Muscle layer of duodenum (tissue), 2 donors: ENCODE measurements around the gene MEGF6.

Source experiments
- H3K27ac ChIP-seq: one replicate; pipeline ENCODE4 v1.7.0; 2013; ENCODE audit warnings: mild to moderate bottlenecking, low read length
- H3K27me3 ChIP-seq: one replicate; pipeline ENCODE4 v1.7.0; 2013; ENCODE audit warnings: low read depth, mild to moderate bottlenecking, control low read depth, low read length
- H3K36me3 ChIP-seq, 2 donors: one replicate each; pipeline ENCODE4 v1.7.0; 2013; ENCODE audit warnings: low read length in 2 of 2, control low read depth in 1 of 2, mild to moderate bottlenecking in 1 of 2; ENCODE audit not compliant: insufficient read depth in 2 of 2, control insufficient read depth in 1 of 2
- H3K4me1 ChIP-seq, 2 donors: one replicate each; pipeline ENCODE4 v1.7.0; 2013; ENCODE audit warnings: low read length in 2 of 2, mild to moderate bottlenecking in 2 of 2, control low read depth in 1 of 2, moderate library complexity in 1 of 2; ENCODE audit not compliant: insufficient read depth in 2 of 2, control insufficient read depth in 1 of 2
- H3K4me3 ChIP-seq, 2 donors: one replicate each; pipeline ENCODE4 v1.7.0; 2013; ENCODE audit warnings: low read length in 2 of 2, low read depth in 1 of 2, mild to moderate bottlenecking in 1 of 2
- H3K9me3 ChIP-seq, 2 donors: one replicate each; pipeline ENCODE4 v1.7.0; 2013; ENCODE audit warnings: low read length in 2 of 2, control low read depth in 1 of 2, mild to moderate bottlenecking in 1 of 2; ENCODE audit not compliant: control insufficient read depth in 1 of 2
- donor health status: healthy.

The MEGF6 gene

DNA sequence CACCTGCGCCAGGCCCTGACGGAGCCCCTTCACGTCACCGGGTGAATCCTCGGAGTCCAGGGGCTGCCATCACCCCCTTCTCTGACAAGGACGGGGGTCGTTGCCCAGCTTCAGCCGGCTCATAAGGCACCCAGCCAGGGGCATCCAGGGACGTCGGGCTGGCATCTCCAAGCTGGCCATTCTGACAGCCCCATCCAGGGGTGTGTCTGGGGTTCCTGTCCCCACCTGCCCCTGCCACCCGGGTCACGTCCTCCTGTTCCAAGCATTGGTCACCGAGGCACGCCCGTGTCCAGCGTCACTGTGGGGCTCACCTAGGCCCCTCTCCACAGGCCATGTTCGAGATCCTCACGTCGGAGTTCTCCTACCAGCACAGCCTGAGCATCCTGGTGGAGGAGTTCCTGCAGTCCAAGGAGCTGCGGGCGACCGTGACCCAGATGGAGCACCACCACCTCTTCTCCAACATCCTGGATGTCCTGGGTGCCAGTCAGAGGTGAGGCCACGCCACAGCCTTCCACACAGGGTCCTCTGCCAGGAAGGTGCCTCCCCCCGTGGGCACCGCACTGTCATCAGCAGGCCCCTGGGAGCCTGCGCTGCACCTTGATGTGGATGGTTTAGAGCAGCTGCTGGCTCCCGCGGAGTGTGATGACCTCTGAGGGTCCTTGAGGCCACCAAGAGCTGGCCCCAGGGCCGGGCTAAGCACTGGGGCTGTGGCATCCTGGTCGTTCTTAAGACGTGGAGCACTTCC, 142.0 kb downstream of the MEGF6 start:
- H3K27ac ChIP-seq: no peak overlapping the region

DNA sequence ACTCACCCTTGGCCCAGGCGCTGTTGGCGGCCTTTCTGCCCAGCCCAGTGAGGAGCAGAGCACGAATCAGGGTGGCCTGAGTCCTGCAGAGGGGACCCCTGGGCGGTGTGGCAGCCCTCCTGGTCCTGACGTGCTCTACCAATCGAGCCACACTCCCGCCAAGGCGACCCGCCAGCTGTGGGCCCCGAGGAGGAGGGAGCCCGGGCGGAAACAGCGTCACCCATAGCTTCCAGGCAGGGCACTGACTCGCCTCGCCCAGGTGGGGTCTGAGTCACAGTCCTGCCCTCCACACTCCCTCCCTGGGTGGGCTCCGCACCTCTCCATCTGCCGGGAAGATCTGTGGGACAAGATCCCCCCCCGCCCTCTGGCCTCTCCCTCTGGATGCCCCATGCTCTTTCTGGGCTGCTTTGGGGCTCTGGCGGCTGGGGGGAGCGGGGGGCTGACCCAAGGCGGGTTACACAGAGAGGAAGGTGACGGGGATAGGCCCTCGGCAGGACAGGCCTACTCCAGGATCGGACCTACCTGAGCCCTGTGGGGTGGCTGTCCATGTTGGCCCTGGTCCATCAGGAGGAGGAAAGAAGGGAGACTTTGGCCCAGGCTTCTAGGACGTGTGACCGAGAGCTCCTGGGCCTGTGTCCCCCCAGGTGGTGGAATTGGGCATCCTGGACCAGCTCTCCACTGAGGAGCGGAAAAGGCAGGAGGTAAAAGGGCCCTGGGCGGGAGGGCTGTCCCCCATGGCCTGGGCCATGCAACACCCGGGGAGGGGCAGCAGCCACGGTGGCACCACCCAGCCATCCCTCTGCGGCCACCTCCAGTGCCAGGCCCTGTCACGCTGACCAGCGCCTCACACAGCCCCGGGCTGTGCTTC, 142.8 kb downstream of the MEGF6 start:
- Histone ChIP-seq H3K36me3 (no peaks in the 10 kb centered on the region), H3K9me3 (no peaks in the 10 kb centered on the region), H3K4me3 (no peak overlapping the region), H3K27me3 (no peaks in the 10 kb centered on the region), H3K4me1 (peaks cover 0 to 7% of the 10 kb centered on the region in 2 donors), H3K27ac (no peak overlapping the region)

More for the DNA sequence above, 142.0 kb downstream of the MEGF6 start:
- Histone ChIP-seq H3K4me1 (peaks cover 0 to 7% of the 10 kb centered on the region in 2 donors), H3K9me3 (no peaks in the 10 kb centered on the region), H3K27me3 (no peaks in the 10 kb centered on the region), H3K4me3 (no peak overlapping the region), H3K36me3 (peaks cover 0 to 3% of the 10 kb centered on the region in 2 donors)

DNA sequence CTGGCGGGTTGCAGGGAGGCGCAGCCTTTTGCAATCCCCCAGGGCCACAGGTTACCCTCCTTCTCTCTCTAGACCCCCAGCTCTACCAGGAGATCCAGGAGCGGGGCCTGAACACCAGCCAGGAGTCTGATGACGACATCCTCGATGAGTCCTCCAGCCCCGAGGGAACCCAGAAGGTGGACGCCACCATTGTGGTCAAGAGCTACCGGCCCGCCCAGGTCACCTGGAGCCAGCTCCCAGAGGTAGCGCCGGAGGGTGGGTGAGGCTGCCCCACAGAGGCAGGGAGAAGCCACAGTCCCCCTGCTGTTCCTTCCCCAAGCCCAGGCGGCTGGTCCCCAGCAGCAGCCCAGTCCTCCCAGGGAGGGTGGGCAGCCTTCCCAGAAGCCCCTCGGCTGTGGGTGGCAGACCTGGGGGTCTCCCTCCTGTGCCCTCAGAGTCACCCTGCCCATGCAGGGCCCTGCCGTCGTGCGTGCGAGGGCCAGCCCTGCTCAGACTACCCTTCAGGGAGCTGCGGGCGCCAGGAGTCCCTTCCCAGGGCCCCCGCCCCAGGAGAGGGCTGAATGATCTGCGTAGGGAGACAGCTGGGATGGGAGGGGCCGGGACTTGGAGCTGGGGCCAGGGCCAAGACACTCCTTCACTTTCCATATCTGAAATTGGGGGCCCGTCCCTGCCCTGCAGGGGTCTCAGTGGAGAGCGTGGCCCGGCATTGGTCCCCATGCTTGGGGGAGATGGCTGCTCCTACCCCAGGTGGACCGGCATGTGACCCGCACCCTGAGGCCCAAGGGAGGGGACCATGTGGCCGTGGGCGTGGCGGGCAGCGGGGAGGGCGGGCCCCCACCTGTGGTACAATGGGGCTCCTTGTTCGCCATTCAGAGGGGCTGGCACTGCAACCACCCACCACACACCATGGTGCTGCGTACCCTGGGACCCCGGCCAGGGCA, 143.9 kb downstream of the MEGF6 start:
- peaks cover 0 to 7% of the 10 kb centered on the region in 2 donors for H3K4me1 ChIP-seq
- no peak overlapping the region for H3K27ac ChIP-seq
- no peaks in the 10 kb centered on the region for H3K36me3 ChIP-seq
- H3K27me3 ChIP-seq: no peaks in the 10 kb centered on the region
- H3K4me3 ChIP-seq: no peak overlapping the region
- H3K9me3 ChIP-seq: no peaks in the 10 kb centered on the region

DNA sequence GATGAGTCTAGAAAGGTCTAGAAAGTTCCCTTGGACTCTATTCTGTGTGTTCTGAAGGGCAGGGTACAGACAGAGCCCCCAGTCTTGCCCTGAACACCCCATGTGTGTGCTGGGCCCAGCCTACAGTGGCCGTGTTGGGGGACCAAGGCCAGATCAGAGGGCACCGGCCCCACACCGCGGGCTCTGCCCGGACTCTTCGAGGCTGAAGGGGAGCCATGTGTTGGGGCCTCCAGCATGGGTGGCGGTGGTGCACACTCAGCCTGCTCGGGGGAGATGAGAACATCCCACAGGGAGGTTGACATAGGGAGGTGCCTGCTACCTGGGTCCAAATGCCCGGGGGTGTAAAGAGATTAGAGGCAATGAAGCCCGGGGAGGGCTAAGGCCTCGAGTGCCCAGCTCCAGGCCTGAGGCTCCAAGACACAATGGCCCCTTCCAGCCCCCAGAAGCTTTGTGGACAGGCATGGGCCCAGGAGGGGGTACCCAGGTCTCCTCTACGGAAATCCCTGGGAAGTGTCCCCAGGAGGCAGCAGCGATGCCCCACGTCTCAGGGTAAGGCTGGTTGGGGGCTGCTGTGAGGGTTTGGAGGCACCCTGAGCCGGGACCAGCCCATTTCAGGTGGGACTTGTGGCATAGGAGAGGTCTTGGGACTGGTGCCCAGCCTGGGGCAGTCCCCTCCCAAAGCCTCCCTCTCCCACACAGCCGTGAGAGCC, 144.8 kb downstream of the MEGF6 start:
- no peaks in the 10 kb centered on the region for H3K9me3 ChIP-seq
- no peak overlapping the region for H3K27ac ChIP-seq
- no peak overlapping the region for H3K4me3 ChIP-seq
- H3K27me3 ChIP-seq: no peaks in the 10 kb centered on the region
- no peaks in the 10 kb centered on the region for H3K36me3 ChIP-seq
- peaks cover 0 to 6% of the 10 kb centered on the region in 2 donors for H3K4me1 ChIP-seq

DNA sequence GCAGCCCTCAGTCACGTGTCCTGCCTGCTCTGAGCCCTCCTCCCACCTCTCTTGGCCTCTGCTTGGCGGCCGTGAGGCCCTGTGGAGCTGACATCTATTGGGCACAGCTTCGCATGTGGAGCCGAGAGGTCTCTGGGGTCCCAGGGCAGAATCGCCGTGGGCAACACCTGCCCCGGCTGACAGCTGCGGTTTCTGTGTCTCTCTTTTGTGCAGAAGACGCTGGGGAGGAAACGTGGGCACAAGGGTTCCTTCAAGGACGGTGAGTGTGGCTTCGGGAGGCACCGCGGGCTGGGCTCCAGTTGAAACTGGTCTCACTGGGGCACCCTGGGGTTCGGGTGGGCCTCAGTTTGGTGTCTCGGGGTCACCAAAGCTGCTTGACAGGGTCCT, 145.4 kb downstream of the MEGF6 start:
- Histone ChIP-seq H3K4me1 (no peaks in the 10 kb centered on the region), H3K4me3 (no peak overlapping the region), H3K27ac (no peak overlapping the region), H3K36me3 (no peaks in the 10 kb centered on the region), H3K9me3 (no peaks in the 10 kb centered on the region), H3K27me3 (no peaks in the 10 kb centered on the region)

DNA sequence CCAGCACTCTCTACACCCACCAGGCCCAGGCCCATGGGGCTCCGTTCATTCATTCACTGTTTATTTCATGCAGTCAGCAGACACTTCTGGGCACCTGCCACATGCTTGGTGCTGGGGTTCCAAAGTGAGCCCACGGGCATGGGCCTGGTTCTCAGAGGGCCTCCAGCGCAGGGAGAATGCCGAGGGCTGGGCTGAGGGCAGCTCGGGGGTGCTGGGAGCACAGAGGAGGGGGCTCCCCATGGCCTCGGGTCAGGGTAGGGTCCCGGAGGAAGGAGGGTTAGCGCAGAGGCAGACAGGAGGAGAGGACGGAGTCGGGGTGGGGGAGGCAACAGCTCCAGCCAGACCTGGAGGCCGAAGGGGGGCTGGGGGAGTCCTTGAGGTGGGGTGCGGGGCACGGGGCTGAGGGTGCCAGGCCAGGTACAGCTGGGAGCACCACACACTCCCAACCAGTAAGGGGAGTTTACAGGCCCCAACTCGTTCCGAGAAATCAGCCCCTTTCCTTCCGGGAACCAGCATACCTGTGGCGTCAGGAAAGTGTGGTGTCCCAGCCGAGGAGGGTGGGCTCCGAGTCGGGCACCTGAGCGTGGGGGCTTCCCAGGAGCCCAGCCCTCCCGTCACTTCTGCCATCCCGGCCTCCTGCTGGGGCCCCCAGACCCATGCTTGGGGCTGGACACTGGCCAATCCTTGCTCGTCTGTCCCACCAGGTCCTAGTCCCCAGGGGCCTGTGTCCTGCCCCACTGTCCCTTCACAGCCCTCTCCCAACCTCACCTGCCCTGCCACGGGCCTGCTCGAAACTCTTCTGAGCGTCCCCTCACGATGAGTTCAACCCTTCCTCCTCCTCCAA, 146.0 kb downstream of the MEGF6 start:
- no peaks in the 10 kb centered on the region for H3K27me3 ChIP-seq
- no peaks in the 10 kb centered on the region for H3K4me1 ChIP-seq
- H3K4me3 ChIP-seq: no peak overlapping the region
- no peak overlapping the region for H3K27ac ChIP-seq
- H3K36me3 ChIP-seq: no peaks in the 10 kb centered on the region
- no peaks in the 10 kb centered on the region for H3K9me3 ChIP-seq

DNA sequence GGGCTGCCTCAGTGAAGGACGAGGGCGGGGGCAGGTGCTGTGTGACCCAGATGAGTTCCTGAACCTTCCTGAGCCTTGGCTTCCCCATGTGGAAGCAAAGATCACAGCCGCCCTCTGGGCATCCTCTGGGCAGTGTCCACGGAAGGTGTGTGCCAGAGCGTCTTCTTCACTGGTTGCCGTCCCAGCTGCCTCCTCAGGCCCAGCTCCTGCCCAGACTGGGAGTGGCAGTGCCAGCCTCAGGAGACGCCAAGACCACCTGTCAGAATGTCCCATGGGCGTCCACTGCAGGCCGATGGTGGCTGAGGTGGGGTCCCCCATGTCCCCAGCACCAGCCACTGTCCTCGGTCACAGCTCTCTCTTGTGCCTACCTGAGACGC, 146.7 kb downstream of the MEGF6 start:
- H3K27me3 ChIP-seq: no peaks in the 10 kb centered on the region
- no peaks in the 10 kb centered on the region for H3K9me3 ChIP-seq
- no peak overlapping the region for H3K27ac ChIP-seq
- H3K4me1 ChIP-seq: no peaks in the 10 kb centered on the region
- H3K4me3 ChIP-seq: no peak overlapping the region
- no peaks in the 10 kb centered on the region for H3K36me3 ChIP-seq

DNA sequence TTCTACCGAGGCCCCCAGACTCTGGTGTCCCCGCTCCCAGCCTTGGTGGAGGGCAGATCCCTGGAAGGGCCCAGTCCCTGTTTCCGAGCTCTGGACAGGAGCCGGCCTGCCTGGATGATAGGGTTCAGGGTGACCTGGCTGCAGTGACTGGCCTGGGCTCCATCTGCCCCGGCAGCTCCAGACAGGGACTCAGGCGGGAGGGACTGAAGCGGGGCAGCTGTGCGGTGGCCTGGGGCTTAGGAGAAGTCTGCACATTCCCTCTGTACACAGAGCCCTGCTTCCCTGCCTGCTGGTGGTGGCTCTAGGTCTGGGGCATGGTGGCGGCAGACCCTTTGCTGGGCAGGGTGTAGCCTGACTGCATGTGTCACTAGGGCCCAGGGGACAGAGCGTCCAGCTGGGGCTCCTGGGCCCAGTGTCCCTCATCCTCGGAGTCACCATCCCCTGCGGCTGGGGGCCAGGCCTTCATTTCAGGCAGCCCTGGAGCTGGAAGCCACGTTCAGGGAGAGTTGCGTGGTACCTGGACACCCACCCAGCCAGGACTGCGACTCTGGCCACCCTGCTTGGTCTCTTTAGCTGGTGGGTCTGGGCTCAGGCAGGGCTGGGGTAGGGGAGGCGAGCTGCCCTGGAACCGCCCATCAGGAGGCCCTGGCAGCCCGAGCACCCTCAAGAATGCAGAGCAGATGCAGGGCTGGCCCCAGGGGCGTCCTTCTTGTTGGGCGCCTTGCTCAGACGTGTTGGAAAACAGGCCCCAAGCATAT, 147.2 kb downstream of the MEGF6 start:
- Histone ChIP-seq H3K27ac (no peak overlapping the region), H3K27me3 (no peaks in the 10 kb centered on the region), H3K4me1 (no peaks in the 10 kb centered on the region), H3K4me3 (no peak overlapping the region), H3K9me3 (no peaks in the 10 kb centered on the region), H3K36me3 (no peaks in the 10 kb centered on the region)

DNA sequence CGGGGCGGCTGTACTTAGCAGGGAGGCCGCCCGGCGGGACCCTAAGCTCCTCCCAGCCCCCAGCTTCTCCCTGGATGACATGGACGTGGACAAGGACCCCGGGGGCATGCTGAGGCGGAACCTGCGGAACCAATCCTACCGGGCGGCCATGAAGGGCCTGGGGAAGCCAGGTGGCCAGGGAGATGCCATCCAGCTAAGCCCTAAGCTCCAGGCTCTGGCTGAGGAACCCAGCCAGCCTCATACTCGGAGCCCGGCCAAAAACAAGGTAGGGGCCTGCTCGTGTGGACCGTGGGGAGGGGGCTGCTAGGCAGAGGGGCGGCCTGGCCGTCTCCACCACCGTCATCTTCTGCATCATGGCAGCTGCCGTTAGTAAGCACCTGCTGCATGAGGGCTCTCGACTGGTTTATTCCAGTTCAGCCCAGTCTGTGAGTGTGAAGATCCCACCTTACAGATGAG, 147.9 kb downstream of the MEGF6 start:
- Histone ChIP-seq H3K4me1 (no peaks in the 10 kb centered on the region), H3K27ac (no peak overlapping the region), H3K9me3 (no peaks in the 10 kb centered on the region), H3K4me3 (no peak overlapping the region), H3K27me3 (no peaks in the 10 kb centered on the region), H3K36me3 (no peaks in the 10 kb centered on the region)
